ENCODE measurements around the gene S100A12.
"Not testable (repeated sequence)": the region's sequence is repeated elsewhere in the genome, so short reads cannot be mapped to it uniquely, and the experiment has no call there.

Gene S100A12

GRCh38 chr1:153349363-153350320 is 25.8 kb downstream of the S100A12 start:
- TF ChIP-seq, protein P1, sequence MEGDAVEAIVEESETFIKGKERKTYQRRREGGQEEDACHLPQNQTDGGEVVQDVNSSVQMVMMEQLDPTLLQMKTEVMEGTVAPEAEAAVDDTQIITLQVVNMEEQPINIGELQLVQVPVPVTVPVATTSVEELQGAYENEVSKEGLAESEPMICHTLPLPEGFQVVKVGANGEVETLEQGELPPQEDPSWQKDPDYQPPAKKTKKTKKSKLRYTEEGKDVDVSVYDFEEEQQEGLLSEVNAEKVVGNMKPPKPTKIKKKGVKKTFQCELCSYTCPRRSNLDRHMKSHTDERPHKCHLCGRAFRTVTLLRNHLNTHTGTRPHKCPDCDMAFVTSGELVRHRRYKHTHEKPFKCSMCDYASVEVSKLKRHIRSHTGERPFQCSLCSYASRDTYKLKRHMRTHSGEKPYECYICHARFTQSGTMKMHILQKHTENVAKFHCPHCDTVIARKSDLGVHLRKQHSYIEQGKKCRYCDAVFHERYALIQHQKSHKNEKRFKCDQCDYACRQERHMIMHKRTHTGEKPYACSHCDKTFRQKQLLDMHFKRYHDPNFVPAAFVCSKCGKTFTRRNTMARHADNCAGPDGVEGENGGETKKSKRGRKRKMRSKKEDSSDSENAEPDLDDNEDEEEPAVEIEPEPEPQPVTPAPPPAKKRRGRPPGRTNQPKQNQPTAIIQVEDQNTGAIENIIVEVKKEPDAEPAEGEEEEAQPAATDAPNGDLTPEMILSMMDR (conservative IDR thresholded peaks at IDR 0.05; ENCODE audit: control insufficient read depth, insufficient read depth, low read depth, low read length): no peak
- no peak for DNase-seq (ENCODE audit: low read depth)
- H3K4me3 ChIP-seq (ENCODE audit: control insufficient read depth, low read depth, low read length): no peak overlapping the region

DNA sequence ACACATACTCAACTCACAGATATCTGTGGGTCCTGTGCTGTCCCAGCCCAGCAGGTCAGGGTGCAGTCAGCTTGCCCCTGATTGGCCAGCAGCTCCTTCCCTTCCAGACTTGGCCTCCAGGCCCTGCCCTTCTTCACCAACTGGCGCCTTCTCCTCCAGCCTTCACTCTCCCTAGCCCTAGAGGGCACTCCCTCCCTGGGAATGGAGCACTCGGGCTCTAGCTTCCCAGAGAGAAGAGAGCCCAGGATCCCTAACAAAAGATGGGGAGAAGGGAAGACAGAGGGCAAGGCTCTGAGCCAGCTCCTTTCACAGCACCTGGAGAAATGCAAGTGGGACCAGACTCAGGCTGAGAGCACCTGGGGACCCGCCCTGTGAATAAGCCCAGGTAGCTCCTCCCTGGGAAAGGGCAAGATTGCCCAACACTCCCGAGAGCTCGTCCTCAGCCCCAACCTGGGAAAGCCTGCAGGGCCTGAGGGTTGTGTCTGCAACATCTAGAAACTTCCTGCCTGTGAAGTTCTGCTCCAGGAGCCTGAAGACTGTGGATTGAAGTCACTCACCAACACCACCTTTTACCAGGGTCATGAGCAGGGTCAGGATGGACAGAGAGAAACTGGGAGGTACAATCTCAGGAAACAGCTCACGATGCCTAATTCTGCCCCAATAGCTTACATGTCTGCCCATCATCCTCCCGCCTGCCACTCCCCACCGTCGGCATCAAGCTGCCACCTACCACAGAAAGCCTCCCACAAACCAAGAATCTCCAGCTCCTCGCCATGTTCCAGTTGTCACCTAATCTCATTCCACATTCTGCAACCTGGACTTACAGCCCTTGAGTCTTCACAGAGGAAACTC is 26.7 kb downstream of the S100A12 start, which contains the start of gene PGLYRP4:
Gene PGLYRP4 (minus strand): TSS at position 331 of the 852 bp plus-strand sequence. CDS start 909 bp downstream, outside the sequence.
- TF ChIP-seq, protein P1 (conservative IDR thresholded peaks at IDR 0.05; ENCODE audit: control insufficient read depth, insufficient read depth, low read depth, low read length): no peak
- H3K4me3 ChIP-seq (ENCODE audit: control insufficient read depth, low read depth, low read length): no peak within 1 kb of the TSS
- no peak for DNase-seq (ENCODE audit: low read depth)

GRCh38 chr1:153347856-153348255 is 27.6 kb downstream of the S100A12 start:
- H3K4me3 ChIP-seq (ENCODE audit: control insufficient read depth, low read depth, low read length): no peak overlapping the region
- TF ChIP-seq, protein P1 (conservative IDR thresholded peaks at IDR 0.05; ENCODE audit: control insufficient read depth, insufficient read depth, low read depth, low read length): no peak
- DNase-seq (ENCODE audit: low read depth): no peak

DNA sequence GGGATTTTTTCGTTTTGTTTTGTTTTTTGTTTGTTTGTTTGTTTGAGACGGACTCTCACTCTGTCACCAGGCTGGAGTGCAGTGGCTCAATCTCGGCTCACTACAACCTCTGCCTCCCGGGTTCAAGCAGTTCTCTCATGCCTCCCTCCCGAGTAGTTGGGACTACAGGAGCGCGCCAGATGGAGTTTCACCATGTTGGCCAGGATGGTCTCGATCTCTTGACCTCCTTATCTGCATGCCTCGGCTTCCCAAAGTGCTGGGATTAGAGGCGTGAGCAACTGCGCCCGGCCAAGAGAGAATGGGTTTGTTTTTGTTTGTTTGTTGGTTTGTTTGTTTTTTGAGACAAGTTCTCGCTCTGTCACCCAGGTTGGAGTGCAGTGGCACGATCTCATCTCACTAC is 28.4 kb downstream of the S100A12 start:
- not testable (repeated sequence) for DNase-seq (ENCODE audit: low read depth); H3K4me3 ChIP-seq (ENCODE audit: control insufficient read depth, low read depth, low read length)

GRCh38 chr1:153346077-153346723 is 29.2 kb downstream of the S100A12 start:
- no peak for DNase-seq (ENCODE audit: low read depth)
- TF ChIP-seq, protein P1 (conservative IDR thresholded peaks at IDR 0.05; ENCODE audit: control insufficient read depth, insufficient read depth, low read depth, low read length): no peak
- H3K4me3 ChIP-seq (ENCODE audit: control insufficient read depth, low read depth, low read length): no peak overlapping the region

DNA sequence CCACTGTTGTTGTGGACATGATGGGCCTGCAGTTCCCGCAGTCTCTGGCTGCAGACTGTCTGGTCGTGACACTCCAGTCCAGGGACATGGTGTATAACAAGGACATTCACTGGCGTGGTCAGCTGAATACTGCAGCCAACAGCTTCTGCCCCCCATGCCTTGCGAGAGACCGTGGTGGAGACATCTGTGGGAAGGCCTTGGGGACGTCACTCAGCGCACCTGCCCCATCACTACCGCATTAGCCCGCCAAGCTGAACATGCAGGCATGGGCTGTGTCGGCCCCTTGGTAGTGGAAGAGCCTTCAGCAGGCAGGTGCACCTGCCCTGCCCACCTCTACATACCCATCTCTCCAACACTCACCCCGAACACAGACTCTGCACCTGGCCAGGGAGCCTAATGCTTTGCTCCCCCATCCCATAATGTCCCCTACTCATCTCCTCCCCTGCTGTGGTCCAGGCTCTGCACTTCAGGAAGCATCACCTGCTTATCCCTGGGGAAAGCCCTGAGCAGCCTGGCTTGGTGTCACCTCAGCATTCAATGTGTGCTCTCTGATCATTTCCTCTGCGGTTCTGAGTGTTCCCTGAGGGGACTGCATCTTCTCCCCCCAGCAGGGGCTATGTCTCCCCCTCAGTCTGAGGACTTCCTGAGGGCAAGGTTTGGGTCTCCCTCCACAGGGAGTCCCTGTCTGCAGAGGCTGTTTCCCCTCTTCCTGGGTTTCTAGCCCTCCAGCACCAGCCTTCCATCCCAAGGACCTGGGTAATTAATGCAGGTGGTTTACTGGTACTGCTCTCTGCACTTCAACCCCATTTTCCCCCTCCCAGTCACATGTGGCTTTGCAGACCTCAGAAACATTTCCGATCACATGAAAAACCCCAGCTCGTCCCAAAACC is 30.0 kb downstream of the S100A12 start:
- TF ChIP-seq, protein P1 (conservative IDR thresholded peaks at IDR 0.05; ENCODE audit: control insufficient read depth, insufficient read depth, low read depth, low read length): no peak

More for the DNA sequence above, 30.0 kb downstream of the S100A12 start:
- no peak overlapping the region for H3K4me3 ChIP-seq (ENCODE audit: control insufficient read depth, low read depth, low read length)
- no peak for DNase-seq (ENCODE audit: low read depth)
